WI38 (cell line): Measurements from ENCODE around the gene ZNF442.
"Not testable (repeated sequence)": the region's sequence is repeated elsewhere in the genome, so short reads cannot be mapped to it uniquely, and the experiment has no call there.

Experiments
- H3K4me3 ChIP-seq: 2 replicates; pipeline ENCODE4 v1.5.1; 2011; ENCODE audit warnings: low read depth, mild to moderate bottlenecking, control low read depth, low read length
- TF ChIP-seq, protein P1 (sequence below): IDR thresholded peaks from 2 replicates; pipeline ENCODE4 v1.5.1; 2012; ENCODE audit warnings: low read depth, mild to moderate bottlenecking, control low read depth, low read length

ZNF442 gene

GRCh38 chr19:12314553-12314952 lies 50.9 kb downstream of the ZNF442 start:
- TF ChIP-seq, protein P1, sequence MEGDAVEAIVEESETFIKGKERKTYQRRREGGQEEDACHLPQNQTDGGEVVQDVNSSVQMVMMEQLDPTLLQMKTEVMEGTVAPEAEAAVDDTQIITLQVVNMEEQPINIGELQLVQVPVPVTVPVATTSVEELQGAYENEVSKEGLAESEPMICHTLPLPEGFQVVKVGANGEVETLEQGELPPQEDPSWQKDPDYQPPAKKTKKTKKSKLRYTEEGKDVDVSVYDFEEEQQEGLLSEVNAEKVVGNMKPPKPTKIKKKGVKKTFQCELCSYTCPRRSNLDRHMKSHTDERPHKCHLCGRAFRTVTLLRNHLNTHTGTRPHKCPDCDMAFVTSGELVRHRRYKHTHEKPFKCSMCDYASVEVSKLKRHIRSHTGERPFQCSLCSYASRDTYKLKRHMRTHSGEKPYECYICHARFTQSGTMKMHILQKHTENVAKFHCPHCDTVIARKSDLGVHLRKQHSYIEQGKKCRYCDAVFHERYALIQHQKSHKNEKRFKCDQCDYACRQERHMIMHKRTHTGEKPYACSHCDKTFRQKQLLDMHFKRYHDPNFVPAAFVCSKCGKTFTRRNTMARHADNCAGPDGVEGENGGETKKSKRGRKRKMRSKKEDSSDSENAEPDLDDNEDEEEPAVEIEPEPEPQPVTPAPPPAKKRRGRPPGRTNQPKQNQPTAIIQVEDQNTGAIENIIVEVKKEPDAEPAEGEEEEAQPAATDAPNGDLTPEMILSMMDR: no peak
- peak overlapping the region; percentile 40 for H3K4me3 ChIP-seq

- H3K4me3 ChIP-seq: not testable (repeated sequence)
Measured at GRCh38 chr19:12308891-12309290, 56.6 kb downstream of the ZNF442 start.
